ENCODE results near the gene NPHP4. TPM values are rescaled to one million over a fixed set of nuclear protein-coding genes. Genes with fewer than 3 reads are reported as not detected.

NPHP4 gene
- total and polyA plus RNA-seq, 4 donors = 1.7 to 5.6 (median 3.5) TPM

GRCh38 chr1:5988596-5989285, 3.5 kb downstream of the NPHP4 start (continued):
- no peak for TF ChIP-seq REST (IDR thresholded peaks at IDR 0.05)
- no peak for TF ChIP-seq FOXA2 (IDR thresholded peaks at IDR 0.05)
- TF ChIP-seq EGR1 (IDR thresholded peaks at IDR 0.05; ENCODE audit: low read depth in 2 of 2) = no peak

GRCh38 chr1:5986018-5986417, 6.2 kb downstream of the NPHP4 start:
- H3K4me3 ChIP-seq (ENCODE audit: low read depth in 1 of 3, low read length in 3 of 3) = no peak overlapping the region
- H3K27ac ChIP-seq (ENCODE audit: low read depth in 1 of 2, low read length in 2 of 2) = no peak overlapping the region
- no peaks in the 10 kb centered on the region for H3K36me3 ChIP-seq (ENCODE audit: control insufficient read depth in 4 of 4, insufficient read depth in 3 of 4, low read depth in 1 of 4, low read length in 3 of 4)
- no peak for DNase-seq (ENCODE audit: low spot score)
- WGBS = 95% methylated on average over 13 of the region's 13 CpGs
- H3K9ac ChIP-seq (ENCODE audit: low read depth in 1 of 2, low read length in 2 of 2) = no peak overlapping the region
- no peaks in the 10 kb centered on the region for H3K27me3 ChIP-seq (ENCODE audit: control insufficient read depth in 4 of 4, insufficient read depth in 4 of 4, low read length in 3 of 4)
- no peak for TF ChIP-seq EGR1 (IDR thresholded peaks at IDR 0.05; ENCODE audit: low read depth in 2 of 2)
- no peak for TF ChIP-seq MAX (IDR thresholded peaks at IDR 0.05)
- TF ChIP-seq REST (IDR thresholded peaks at IDR 0.05) = no peak
- no peak for TF ChIP-seq NR2F2 (IDR thresholded peaks at IDR 0.05)
- peaks cover 0 to 4% (median 2%) of the 10 kb centered on the region in 4 donors for H3K4me1 ChIP-seq (ENCODE audit: control insufficient read depth in 4 of 4, insufficient read depth in 4 of 4, low read length in 3 of 4)
- no peaks in the 10 kb centered on the region for H3K9me3 ChIP-seq (ENCODE audit: control insufficient read depth in 4 of 4, low read length in 3 of 4)

GRCh38 chr1:5985250-5985649, 7.0 kb downstream of the NPHP4 start:
- no peaks in the 10 kb centered on the region for H3K27me3 ChIP-seq (ENCODE audit: control insufficient read depth in 4 of 4, insufficient read depth in 4 of 4, low read length in 3 of 4)
- no peaks in the 10 kb centered on the region for H3K9me3 ChIP-seq (ENCODE audit: control insufficient read depth in 4 of 4, low read length in 3 of 4)
- H3K36me3 ChIP-seq (ENCODE audit: control insufficient read depth in 4 of 4, insufficient read depth in 3 of 4, low read depth in 1 of 4, low read length in 3 of 4) = no peaks in the 10 kb centered on the region
- H3K27ac ChIP-seq (ENCODE audit: low read depth in 1 of 2, low read length in 2 of 2) = no peak overlapping the region
- DNase-seq (ENCODE audit: low spot score) = no peak
- WGBS = 91% methylated on average over 11 of the region's 11 CpGs
- H3K4me1 ChIP-seq (ENCODE audit: control insufficient read depth in 4 of 4, insufficient read depth in 4 of 4, low read length in 3 of 4) = no peaks in the 10 kb centered on the region
- no peak overlapping the region for H3K9ac ChIP-seq (ENCODE audit: low read depth in 1 of 2, low read length in 2 of 2)
- H3K4me3 ChIP-seq (ENCODE audit: low read depth in 1 of 3, low read length in 3 of 3) = no peak overlapping the region
- TF ChIP-seq RXRA (IDR thresholded peaks at IDR 0.05) = no peak
- TF ChIP-seq HNF4A (conservative IDR thresholded peaks at IDR 0.05) = no peak
- TF ChIP-seq YY1 (IDR thresholded peaks at IDR 0.05) = no peak
- no peak for TF ChIP-seq NR2F2 (IDR thresholded peaks at IDR 0.05)
- TF ChIP-seq FOXA1 (IDR thresholded peaks at IDR 0.05) = no peak
- no peak for TF ChIP-seq ZBTB33 (IDR thresholded peaks at IDR 0.05)
- no peak for TF ChIP-seq SP1 (IDR thresholded peaks at IDR 0.05)
- TF ChIP-seq GABPA (IDR thresholded peaks at IDR 0.05 in 1 of 2, conservative IDR thresholded peaks at IDR 0.05 in 1 of 2) = no peak
- no peak for TF ChIP-seq EGR1 (IDR thresholded peaks at IDR 0.05; ENCODE audit: low read depth in 2 of 2)
- no peak for TF ChIP-seq MAX (IDR thresholded peaks at IDR 0.05)
- no peak for TF ChIP-seq HNF4G (IDR thresholded peaks at IDR 0.05)
- TF ChIP-seq REST (IDR thresholded peaks at IDR 0.05) = no peak
- TF ChIP-seq JUND (IDR thresholded peaks at IDR 0.05) = no peak

Measured in liver (tissue), 9 donors.